Measurements from ENCODE around the gene MAGI1.

GRCh38 chr3:65999606-66000005 is 39.1 kb downstream of the MAGI1 start:
- no peak for TF ChIP-seq POLR2AphosphoS5 (IDR thresholded peaks at IDR 0.05)
- TF ChIP-seq POLR2A (IDR thresholded peaks at IDR 0.05), result no peak
- no peak for TF ChIP-seq CTCF (IDR thresholded peaks at IDR 0.05)

Measured in prostate gland (tissue), 2 donors.